Neural cell (in vitro differentiated cells): ENCODE results near the gene KRTAP5-1. TPM values are rescaled to one million over a fixed set of nuclear protein-coding genes. Genes with fewer than 3 reads are reported as not detected.

Source experiments
- H2AFZ ChIP-seq: fragments of 200-600, 300-800 bp; sonication (generic), shearing (Covaris generic); 2 replicates; pipeline ENCODE4 v1.6.0; 2014; ENCODE audit warnings: low read depth, mild to moderate bottlenecking, antibody characterized with exemption, low read length, moderate library complexity
- H3F3A ChIP-seq: fragments of 200-600 bp; shearing (Covaris generic); 2 replicates; pipeline ENCODE4 v1.6.1; 2016; ENCODE audit warnings: mild to moderate bottlenecking, moderate library complexity, mixed read lengths, antibody characterized with exemption, low read length; ENCODE audit not compliant: insufficient read depth, poor library complexity, severe bottlenecking
- H3K27ac ChIP-seq: fragments of 200-600, 300-800 bp; sonication (generic), shearing (Covaris generic); 2 replicates; pipeline ENCODE4 v1.5.1; 2014; ENCODE audit warnings: mild to moderate bottlenecking, low read length, moderate library complexity
- H3K27me3 ChIP-seq: fragments of 300-800, 200-600 bp; sonication (generic), shearing (Covaris generic); 2 replicates; pipeline ENCODE4 v1.6.0; 2014; ENCODE audit warnings: mild to moderate bottlenecking, low read depth, low read length, moderate library complexity; ENCODE audit not compliant: insufficient read depth
- H3K36me3 ChIP-seq: fragments of 300-800, 200-600 bp; sonication (generic), shearing (Covaris generic); 2 replicates; pipeline ENCODE4 v1.5.1; 2014; ENCODE audit warnings: mild to moderate bottlenecking, antibody characterized with exemption, low read length, moderate library complexity; ENCODE audit not compliant: insufficient read depth
- H3K4me2 ChIP-seq: fragments of 300-800, 200-600 bp; sonication (generic), shearing (Covaris generic); 2 replicates; pipeline ENCODE4 v1.6.0; 2014; ENCODE audit warnings: mild to moderate bottlenecking, low read length
- H3K4me3 ChIP-seq: fragments of 300-800, 200-600 bp; sonication (generic), shearing (Covaris generic); 2 replicates; pipeline ENCODE4 v1.5.1; 2014; ENCODE audit warnings: mild to moderate bottlenecking, low read length, moderate library complexity
- H3K79me2 ChIP-seq: fragments of 200-600 bp; shearing (Covaris generic); replicated peaks from 2 replicates; pipeline ENCODE4 v1.6.0; 2014; ENCODE audit warnings: mild to moderate bottlenecking, low read length, moderate library complexity; ENCODE audit not compliant: insufficient read depth
- H3K9ac ChIP-seq: fragments of 300-800, 200-600 bp; sonication (generic), shearing (Covaris generic); 2 replicates; pipeline ENCODE4 v1.6.1; 2016; ENCODE audit warnings: mild to moderate bottlenecking, low read length, mixed read lengths
- H3K9me2 ChIP-seq: fragments of 200-600 bp; shearing (Covaris generic); 2 replicates; pipeline ENCODE4 v1.6.1; 2016; ENCODE audit warnings: mild to moderate bottlenecking, low read length, mixed read lengths; ENCODE audit not compliant: insufficient read depth
- H3K9me3 ChIP-seq: fragments of 200-600, 300-800 bp; sonication (generic), shearing (Covaris generic); 2 replicates; pipeline ENCODE4 v1.6.1; 2016; ENCODE audit warnings: mild to moderate bottlenecking, mixed run types, low read length, moderate library complexity, mixed read lengths
- H4K20me1 ChIP-seq: fragments of 200-600 bp; shearing (Covaris generic); 2 replicates; pipeline ENCODE4 v1.6.1; 2016; ENCODE audit warnings: mild to moderate bottlenecking, mixed run types; ENCODE audit not compliant: insufficient read depth
- CTCF ChIP-seq: fragments of 450-650 bp; IDR thresholded peaks from 2 replicates; pipeline ENCODE4 v1.5.1; 2014; ENCODE audit warnings: antibody characterized with exemption, mild to moderate bottlenecking, moderate library complexity; ENCODE audit not compliant: poor library complexity, severe bottlenecking
- EP300 ChIP-seq: fragments of 450-650 bp; conservative IDR thresholded peaks from 2 replicates; pipeline ENCODE4 v1.6.1; 2014; ENCODE audit warnings: antibody characterized with exemption, mild to moderate bottlenecking, moderate library complexity; ENCODE audit not compliant: poor library complexity, severe bottlenecking
- EZH2 ChIP-seq: fragments of 200-600, 300-800 bp; shearing (Covaris generic), sonication (generic); IDR thresholded peaks from 2 replicates; pipeline ENCODE4 v1.6.1; 2014; ENCODE audit warnings: antibody characterized with exemption, low read length, borderline replicate concordance, mild to moderate bottlenecking; ENCODE audit not compliant: insufficient read depth, poor library complexity, severe bottlenecking
- POLR2AphosphoS5 ChIP-seq: IDR thresholded peaks from 2 replicates; pipeline ENCODE4 v1.6.1; 2012
- RAD21 ChIP-seq: fragments of 450-650 bp; conservative IDR thresholded peaks from 2 replicates; pipeline ENCODE4 v1.6.1; 2014; ENCODE audit warnings: antibody characterized with exemption, mild to moderate bottlenecking, moderate library complexity
- REST ChIP-seq: IDR thresholded peaks from 2 replicates; pipeline ENCODE4 v1.6.1; 2012; ENCODE audit warnings: borderline replicate concordance
- TAF1 ChIP-seq: IDR thresholded peaks from 2 replicates; pipeline ENCODE4 v1.6.1; 2012; ENCODE audit warnings: low read depth
- polyA plus RNA-seq: library from polyadenylated mRNA; depleted of rRNA; stranded (reverse); fragments of >200 nt; gene quantifications from 2 replicates; pipeline ENCODE4 v1.2.3, GENCODE V29; 2014

Gene KRTAP5-1
- polyA plus RNA-seq, 1 donor from 2014 or later, result not detected

- Histone ChIP-seq H3K9ac (no peak overlapping the region), H3K27ac (no peak overlapping the region), H3K9me2 (no peaks in the 10 kb centered on the region), H3F3A (no peaks in the 10 kb centered on the region), H2AFZ (no peak overlapping the region), H3K4me3 (peak overlapping the region; percentile 13), H3K36me3 (no peaks in the 10 kb centered on the region), H4K20me1 (peaks cover 50% of the 10 kb centered on the region), H3K79me2 (peaks cover 20% of the 10 kb centered on the region), H3K9me3 (no peaks in the 10 kb centered on the region), H3K4me2 (no peak overlapping the region), H3K27me3 (no peaks in the 10 kb centered on the region)
- no peak for TF ChIP-seq TAF1
- TF ChIP-seq REST, result no peak
- TF ChIP-seq EP300, result no peak
- TF ChIP-seq POLR2AphosphoS5, result peak; percentile 2
Measured at GRCh38 chr11:1562469-1563148, 22.5 kb downstream of the KRTAP5-1 start.

- H3K4me2 ChIP-seq, result no peak overlapping the region
- H4K20me1 ChIP-seq, result peaks cover 44% of the 10 kb centered on the region
- no peaks in the 10 kb centered on the region for H3K36me3 ChIP-seq
- H3F3A ChIP-seq, result no peaks in the 10 kb centered on the region
- TF ChIP-seq CTCF, result no peak
- no peak for TF ChIP-seq EZH2
- no peak for TF ChIP-seq RAD21
- TF ChIP-seq REST, result no peak
- peaks cover 14% of the 10 kb centered on the region for H3K79me2 ChIP-seq
- H3K9me2 ChIP-seq, result no peaks in the 10 kb centered on the region
- H3K9ac ChIP-seq, result no peak overlapping the region
- H3K27me3 ChIP-seq, result no peaks in the 10 kb centered on the region
- H2AFZ ChIP-seq, result no peak overlapping the region
- no peaks in the 10 kb centered on the region for H3K9me3 ChIP-seq
- no peak overlapping the region for H3K4me3 ChIP-seq
- H3K27ac ChIP-seq, result no peak overlapping the region
Measured at GRCh38 chr11:1561955-1562354, 23.1 kb downstream of the KRTAP5-1 start.
